Thyroid gland (tissue), 4 donors: ENCODE measurements around the gene NEDD4L. TPM values are rescaled to one million over a fixed set of nuclear protein-coding genes. Genes with fewer than 3 reads are reported as not detected.

Source experiments
- DNase-seq, 2 donors: peaks; one replicate each; pipeline ENCODE4 v3.0.0-alpha.2; 2019
- H3K27ac ChIP-seq, 3 donors: fragments of 200-600 bp; sonication (generic); 1 replicate in 2 of 3; 2 replicates in 1 of 3; pipeline ENCODE4 v1.5.1; 2016 to 2019; ENCODE audit warnings: mild to moderate bottlenecking in 1 of 3, moderate library complexity in 1 of 3
- H3K27me3 ChIP-seq: fragments of 200-600 bp; sonication (generic); one replicate; pipeline ENCODE4 v1.5.1; 2019
- H3K36me3 ChIP-seq, 2 donors: fragments of 200-600 bp; sonication (generic); one replicate each; pipeline ENCODE4 v1.5.1; 2016 to 2019
- H3K4me1 ChIP-seq, 2 donors: fragments of 200-600 bp; sonication (generic); one replicate each; pipeline ENCODE4 v1.5.1; 2017 to 2019
- H3K4me3 ChIP-seq, 3 donors: fragments of 200-600 bp; sonication (generic); replicated peaks in 1 of 3; 1 replicate in 2 of 3; 2 replicates in 1 of 3; pipeline ENCODE4 v1.5.1; 2016; ENCODE audit warnings: mild to moderate bottlenecking in 1 of 3
- H3K9me3 ChIP-seq: fragments of 200-600 bp; sonication (generic); one replicate; pipeline ENCODE4 v1.5.1; 2017
- CTCF ChIP-seq, 6 experiments: fragments of 200-600 bp in 3 of 6; fragments of 450-650 bp in 3 of 6; sonication (generic) in 3 of 6; IDR thresholded peaks; one replicate each; pipeline ENCODE4 v1.5.1; 2016 to 2019; ENCODE audit warnings: antibody characterized with exemption in 6 of 6, mild to moderate bottlenecking in 2 of 6, inconsistent platforms in 1 of 6, moderate library complexity in 1 of 6
- POLR2A ChIP-seq, 2 donors: fragments of 450-650 bp; IDR thresholded peaks; one replicate each; pipeline ENCODE4 v1.6.1; 2017; ENCODE audit warnings: antibody characterized with exemption in 2 of 2, mild to moderate bottlenecking in 2 of 2, moderate library complexity in 1 of 2
- WGBS, 2 donors: methylation state at CpG; one replicate each; pipeline ENCODE4 v1.1.5; 2017; 5-methylcytosine and 5-hydroxymethylcytosine counted together
- intact Hi-C: fragments of 100-400 bp; cut with DNase I; formaldehyde crosslinking; loops from one replicate; pipeline ENCODE4 v1.15.1; 2023
- total RNA-seq, 4 donors: library from RNA; depleted of rRNA; stranded (reverse); fragments of >200 nt; gene quantifications; one replicate each; pipeline ENCODE4 v1.2.3, GENCODE V29; 2016

NEDD4L gene
- total RNA-seq, 4 donors from 2014 or later: 61.5 to 105 (median 78.0) TPM

GRCh38 chr18:58222432-58223125 lies 178.6 kb downstream of the NEDD4L start:
- Histone ChIP-seq H3K4me1 (peaks cover 44 to 57% of the 10 kb centered on the region in 2 donors), H3K36me3 (no peaks in the 10 kb centered on the region), H3K4me3 (no peak overlapping the region), H3K27ac (peak overlapping the region in 2 of 3 donors; percentile 95 to 97), H3K27me3 (no peaks in the 10 kb centered on the region), H3K9me3 (no peaks in the 10 kb centered on the region)
- DNase-seq: no peak
- WGBS, 2 donors: 87 to 96% methylated on average over 3 of the region's 3 CpGs
- no peak for TF ChIP-seq CTCF (IDR thresholded peaks at IDR 0.05)
- no peak for TF ChIP-seq POLR2A (IDR thresholded peaks at IDR 0.05)
- intact Hi-C loops: no loop called here

- intact Hi-C loops: no loop called here
- peaks cover 55 to 70% of the 10 kb centered on the region in 2 donors for H3K4me1 ChIP-seq
- H3K27me3 ChIP-seq: no peaks in the 10 kb centered on the region
- H3K36me3 ChIP-seq: no peaks in the 10 kb centered on the region
- no peaks in the 10 kb centered on the region for H3K9me3 ChIP-seq
- H3K27ac ChIP-seq: peak overlapping the region; percentile 95 to 97 (median 95)
- DNase-seq: peak; percentile 43 to 49
- no peak overlapping the region for H3K4me3 ChIP-seq
- TF ChIP-seq POLR2A (IDR thresholded peaks at IDR 0.05) (no peak), CTCF (IDR thresholded peaks at IDR 0.05) (no peak)
- 54 to 58% methylated on average over 15 of the region's 15 CpGs for WGBS, 2 donors
These were observed 179.8 kb downstream of the NEDD4L start for GRCh38 chr18:58223717-58224424.

GRCh38 chr18:58224425-58224750 lies 180.4 kb downstream of the NEDD4L start:
- Histone ChIP-seq H3K27ac (peak overlapping the region; percentile 95 to 97 (median 95)), H3K36me3 (no peaks in the 10 kb centered on the region), H3K9me3 (no peaks in the 10 kb centered on the region), H3K4me1 (peaks cover 56 to 75% of the 10 kb centered on the region in 2 donors), H3K27me3 (no peaks in the 10 kb centered on the region), H3K4me3 (no peak overlapping the region)
- no peak for DNase-seq
- TF ChIP-seq POLR2A (IDR thresholded peaks at IDR 0.05) (no peak), CTCF (IDR thresholded peaks at IDR 0.05) (no peak)
- WGBS, 2 donors: 35 to 40% methylated on average over 2 of the region's 2 CpGs
- intact Hi-C loops: no loop called here

GRCh38 chr18:58225101-58225500 lies 181.1 kb downstream of the NEDD4L start:
- Histone ChIP-seq H3K4me1 (peaks cover 62 to 77% of the 10 kb centered on the region in 2 donors), H3K4me3 (no peak overlapping the region)

More at GRCh38 chr18:58225101-58225500, 181.1 kb downstream of the NEDD4L start:
- peak in 1 of 2 donors; percentile 37 for DNase-seq
- 90% methylated on average over 6 of the region's 6 CpGs for WGBS, 2 donors
- intact Hi-C loops: no loop called here
- TF ChIP-seq POLR2A (IDR thresholded peaks at IDR 0.05) (no peak), CTCF (IDR thresholded peaks at IDR 0.05) (no peak)
- H3K27me3 ChIP-seq: no peaks in the 10 kb centered on the region
- no peaks in the 10 kb centered on the region for H3K36me3 ChIP-seq
- no peaks in the 10 kb centered on the region for H3K9me3 ChIP-seq
- peak overlapping the region; percentile 95 to 97 (median 95) for H3K27ac ChIP-seq
